Measurements from ENCODE around the gene CEACAM20.
"Not testable (repeated sequence)": the region's sequence is repeated elsewhere in the genome, so short reads cannot be mapped to it uniquely, and the experiment has no call there.

CEACAM20 gene

DNA sequence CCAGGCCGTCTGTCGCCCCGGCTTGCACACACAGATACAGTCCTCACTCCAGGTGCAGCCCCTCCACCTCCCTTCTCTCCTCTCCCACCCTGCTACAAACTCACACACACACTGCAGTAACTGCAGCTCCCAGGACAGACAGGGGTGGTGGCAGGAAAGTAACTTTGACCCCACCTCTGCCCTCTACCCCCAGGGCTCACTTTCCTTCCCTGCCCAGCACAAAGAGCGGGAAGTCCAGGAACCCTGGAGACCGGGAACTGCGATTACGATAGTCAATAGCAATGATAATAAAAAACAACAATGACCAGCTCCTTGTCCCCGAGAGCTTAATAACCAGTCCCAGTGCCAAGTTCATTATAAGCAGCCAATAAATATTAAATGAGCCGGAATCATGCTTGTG lies at the start of gene CEACAM20:
TSS of gene CEACAM20 (minus strand) at position 140 of the 400 bp plus-strand sequence. CDS start 166 bp downstream, outside the sequence.
- DNase-seq = no peak

DNA sequence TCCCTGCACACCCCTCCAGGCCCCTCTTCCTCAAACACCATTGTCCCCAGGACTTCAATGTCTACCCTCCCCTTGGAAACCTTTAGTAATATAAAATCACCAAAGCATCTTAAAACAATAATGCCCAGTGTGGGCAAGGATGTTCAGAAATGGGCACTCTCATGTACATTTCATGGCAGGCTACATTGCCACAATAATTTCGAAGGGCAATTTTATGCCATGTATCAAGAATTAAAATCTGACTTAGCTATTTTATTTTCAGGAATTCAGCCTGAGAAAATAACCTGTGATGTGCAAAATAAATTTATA lies 48.0 kb upstream of the CEACAM20 start:
- DNase-seq = no peak

DNA sequence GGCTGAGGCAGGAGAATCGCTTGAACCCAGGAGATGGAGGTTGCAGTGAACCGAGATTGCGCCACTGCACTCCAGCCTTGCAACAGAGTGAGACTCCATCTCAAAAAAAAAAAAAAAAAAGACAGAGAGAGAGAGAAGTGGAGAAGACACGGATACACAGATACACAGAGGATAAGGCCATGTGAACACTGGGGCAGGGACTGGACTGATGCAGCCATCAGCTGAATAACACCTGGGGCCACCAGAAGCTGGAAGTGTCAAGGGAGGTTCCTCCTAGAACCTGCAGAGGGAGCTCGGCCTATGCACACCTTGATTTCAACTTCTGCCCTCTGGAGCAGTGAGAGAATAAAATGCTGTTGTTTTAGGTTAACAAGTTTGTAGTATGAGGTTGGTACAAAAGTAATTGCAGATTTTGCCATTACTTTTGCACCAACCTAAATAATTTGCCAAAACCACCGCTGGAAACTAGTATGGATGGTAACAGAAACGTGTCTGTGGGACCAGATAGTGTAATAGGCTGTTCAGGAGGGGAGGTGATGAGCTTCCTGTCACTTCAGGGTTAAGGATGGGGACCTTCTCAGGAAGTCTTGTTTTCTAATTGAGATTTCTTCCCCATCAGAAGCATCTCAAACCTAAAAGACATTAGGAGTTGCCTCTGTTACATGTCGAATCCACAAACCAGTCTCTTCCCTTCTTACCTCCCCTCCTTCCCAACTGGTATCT lies 47.5 kb upstream of the CEACAM20 start:
- peak; percentile 52 for DNase-seq

DNA sequence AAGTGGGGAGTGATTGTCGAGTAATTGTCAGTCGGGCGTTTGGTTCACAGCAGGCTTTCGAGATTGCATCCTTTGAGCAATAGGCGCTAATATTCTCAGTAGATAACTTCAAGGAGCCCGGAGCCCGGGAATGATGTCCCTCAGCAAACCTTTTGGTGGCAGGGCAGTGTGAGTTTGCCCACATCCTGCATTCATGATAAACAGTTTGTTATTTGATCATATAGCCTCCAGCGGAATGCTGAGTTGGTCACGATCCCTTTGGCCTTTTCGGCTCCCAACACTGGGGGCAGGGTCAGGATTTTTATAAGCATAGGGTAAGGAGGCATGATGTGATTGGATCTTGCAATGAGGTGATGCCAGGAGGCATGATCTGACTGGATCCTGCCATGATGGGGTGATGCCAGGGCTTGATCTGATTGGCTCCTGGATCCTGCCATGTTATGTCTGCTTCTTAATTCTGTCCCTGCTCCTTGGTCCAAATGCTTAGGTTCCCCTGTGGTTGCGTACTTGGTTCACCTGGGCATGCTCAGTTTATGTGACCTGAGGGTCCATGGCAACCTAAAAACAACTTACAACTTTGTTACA lies 45.7 kb upstream of the CEACAM20 start:
- DNase-seq = peak; percentile 24

DNA sequence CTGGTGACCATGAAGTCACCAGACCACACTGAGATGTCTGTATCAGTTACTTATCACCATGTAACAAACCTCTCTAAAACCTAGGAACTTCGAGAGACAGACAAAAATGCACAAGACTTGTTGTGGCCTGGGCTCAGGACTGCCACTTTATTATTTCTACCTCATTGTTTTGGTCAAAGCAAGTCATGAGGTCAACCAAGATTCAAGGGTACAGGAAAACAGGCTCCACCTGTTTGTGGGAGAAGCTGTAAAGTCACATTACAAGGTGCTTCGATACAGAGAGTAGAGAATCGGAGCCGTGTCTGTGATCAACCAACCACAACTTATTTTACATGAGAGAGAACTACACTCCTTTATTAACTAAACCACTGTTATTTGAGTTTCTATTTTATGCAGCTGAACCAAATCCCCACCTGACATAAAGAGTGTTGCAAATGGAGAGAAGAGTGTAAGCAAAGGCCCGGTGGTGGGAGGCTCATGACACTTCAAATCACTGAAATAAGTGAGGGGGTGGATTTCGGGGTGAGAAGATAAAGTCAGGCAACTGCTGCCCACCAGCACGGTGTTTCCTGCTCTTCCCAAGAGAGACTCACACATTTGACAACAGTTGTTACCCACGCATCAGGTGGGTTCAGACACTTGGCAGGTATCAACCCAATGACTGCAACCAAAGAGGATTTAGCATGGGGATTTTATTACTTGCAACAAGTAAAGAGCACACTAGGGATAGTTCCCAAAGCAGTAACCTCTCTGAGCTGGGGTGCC lies 44.9 kb upstream of the CEACAM20 start:
- no peak for DNase-seq

DNA sequence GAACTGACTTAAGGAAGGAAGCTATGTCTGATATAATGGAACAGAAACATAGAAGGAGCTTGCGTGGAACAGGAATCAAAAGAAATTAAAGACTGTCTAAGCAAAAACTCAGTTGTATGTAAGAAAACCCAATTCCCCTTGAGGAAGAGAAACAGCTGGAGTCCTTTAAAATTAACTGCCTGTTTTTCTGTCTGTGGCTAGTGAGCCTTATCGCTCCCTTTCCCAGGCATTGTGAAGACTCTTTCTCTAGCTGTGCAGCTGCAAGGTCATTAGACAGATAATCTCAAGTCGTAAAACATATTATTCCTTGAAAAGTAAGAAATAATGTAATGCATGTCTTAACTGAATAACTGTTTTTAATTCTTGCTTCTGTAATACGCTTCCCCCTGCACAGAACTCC lies 44.2 kb upstream of the CEACAM20 start:
- no peak for DNase-seq

DNA sequence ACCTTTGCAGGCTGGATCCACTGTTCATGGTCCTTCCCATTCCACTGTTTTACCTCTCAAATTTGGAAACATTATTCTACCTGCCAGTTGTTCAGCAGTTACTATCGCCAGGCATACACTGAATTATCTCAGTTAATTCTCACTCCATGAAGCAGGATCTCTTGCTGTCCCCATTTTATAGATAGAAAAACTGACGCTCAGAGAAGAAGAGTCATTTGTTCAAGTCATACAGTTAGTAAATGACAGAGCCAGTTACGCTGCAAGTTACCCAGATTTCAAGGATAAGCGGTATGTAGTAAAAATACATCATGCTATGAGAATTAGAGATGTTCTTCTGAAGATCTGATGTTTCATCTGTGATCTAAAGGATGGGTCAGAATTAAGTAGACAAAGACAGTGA lies 43.7 kb upstream of the CEACAM20 start:
- no peak for DNase-seq

DNA sequence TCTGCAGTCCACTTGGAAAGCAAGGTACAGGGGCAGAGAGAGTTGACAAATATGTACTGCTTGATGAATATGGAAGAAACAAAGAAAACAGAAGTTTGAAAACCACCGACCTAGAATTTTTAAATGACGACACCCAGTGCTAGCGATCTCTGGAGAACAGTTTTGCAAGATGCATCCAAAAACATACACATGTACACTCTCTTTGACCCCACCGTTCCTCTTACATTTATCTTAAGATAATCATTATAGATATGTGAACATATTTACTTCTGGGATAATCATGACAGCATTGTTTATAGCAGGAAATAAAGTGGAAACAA lies 43.1 kb upstream of the CEACAM20 start:
- DNase-seq = no peak

DNA sequence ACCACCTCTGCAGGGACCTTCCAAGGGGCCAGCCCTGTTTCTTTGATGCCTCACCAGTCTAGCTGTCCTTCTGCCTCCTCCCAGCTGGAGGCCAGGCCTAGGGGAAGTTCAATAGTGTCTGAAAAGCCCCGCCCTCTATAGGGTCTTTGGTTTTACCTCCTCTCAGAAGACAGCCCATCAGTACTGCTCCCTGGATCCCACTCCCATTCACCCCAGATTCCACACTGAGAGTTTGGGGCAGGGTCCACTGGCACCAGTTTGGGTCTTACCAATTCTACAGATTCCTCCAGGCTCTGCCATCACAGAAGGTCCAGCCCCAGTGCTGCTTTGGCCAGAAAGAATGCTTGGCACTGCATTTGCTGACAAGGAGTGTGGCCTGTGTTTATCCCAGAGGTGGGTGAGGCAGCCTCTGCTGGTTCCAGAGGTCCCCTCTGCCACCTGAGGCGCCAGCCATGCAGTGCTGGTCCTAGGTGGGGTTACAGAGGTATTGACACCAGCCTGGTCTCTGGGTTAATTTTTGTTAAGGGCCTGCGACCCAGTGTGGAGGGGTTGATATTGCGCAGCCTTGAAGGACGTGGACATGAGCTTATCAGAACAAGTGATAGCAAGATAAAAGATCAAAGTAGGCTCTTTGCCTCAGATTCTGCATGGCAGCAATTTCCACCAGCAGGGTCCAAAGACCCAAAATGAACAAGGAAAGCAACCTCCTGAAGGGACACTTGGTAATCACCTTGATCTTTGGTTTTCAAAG lies 42.5 kb upstream of the CEACAM20 start:
- DNase-seq = no peak

DNA sequence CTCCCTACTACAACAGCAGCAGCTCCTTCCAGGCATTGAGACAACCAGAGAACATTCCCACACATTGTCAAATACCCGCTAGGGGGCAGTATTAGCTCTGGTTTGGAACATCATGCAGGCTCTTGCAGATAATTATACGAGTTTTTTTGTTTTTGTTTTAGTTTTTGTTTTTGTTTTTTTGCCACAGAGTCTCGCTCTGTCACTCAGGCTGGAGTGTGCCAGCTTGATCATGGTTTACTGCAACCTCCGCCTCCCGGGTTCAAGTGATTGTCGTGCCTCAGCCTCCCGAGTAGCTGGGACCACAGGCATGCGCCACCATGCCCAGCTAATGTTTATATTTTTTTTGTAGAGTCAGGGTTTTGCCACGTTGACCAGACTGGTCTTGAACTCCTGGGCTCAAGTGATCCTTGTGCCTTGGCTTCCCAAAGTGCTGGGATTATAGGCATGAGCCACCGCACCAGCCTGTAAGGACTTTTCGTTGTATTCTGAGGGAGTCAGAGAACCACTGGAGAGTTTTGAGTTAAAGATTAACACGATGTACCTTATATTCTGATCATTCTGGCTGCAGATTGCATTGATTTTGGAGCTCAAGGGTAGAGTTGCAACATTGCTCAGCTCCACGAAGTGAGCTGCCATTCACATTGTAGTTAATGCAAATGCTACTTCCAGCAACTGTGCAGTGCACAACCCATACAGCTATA lies 41.7 kb upstream of the CEACAM20 start:
- DNase-seq = peak; percentile 78

DNA sequence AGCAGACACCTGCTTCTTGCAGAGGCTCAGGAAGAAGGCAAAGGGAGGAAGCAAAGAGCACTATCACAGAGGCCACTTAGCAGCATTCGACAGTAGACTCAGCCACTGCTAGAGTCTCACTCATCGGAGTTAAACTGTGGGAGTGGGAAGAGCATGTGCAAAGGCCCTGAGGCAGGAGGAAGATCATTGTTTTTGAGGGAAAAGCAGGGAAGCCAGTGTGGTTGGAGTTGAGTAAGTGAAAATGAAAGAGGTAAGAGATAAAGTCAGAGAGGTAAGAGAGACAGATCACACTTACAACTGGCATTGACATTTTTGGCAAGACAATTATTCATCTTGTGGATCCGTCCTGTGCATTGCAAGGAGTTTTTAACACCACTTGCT lies 41.1 kb upstream of the CEACAM20 start:
- no peak for DNase-seq

DNA sequence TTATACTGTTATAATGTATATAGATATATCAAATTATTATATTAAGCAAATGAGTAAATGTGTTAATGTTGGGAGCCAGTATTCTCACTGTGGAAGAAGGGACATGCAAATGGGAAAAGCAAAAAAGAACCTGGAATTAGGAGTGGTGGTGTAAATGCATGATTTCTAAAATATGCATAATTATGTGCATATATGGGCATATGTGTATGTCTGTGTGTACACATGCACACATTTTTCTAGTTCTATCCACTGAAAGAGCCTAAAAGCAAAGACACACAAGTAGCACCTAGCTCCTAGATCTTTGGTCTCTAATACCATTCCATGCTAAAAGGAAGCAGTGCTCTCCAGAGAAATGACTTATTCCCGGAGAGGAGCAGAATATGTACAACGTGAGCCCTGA lies 38.3 kb upstream of the CEACAM20 start:
- no peak for DNase-seq

DNA sequence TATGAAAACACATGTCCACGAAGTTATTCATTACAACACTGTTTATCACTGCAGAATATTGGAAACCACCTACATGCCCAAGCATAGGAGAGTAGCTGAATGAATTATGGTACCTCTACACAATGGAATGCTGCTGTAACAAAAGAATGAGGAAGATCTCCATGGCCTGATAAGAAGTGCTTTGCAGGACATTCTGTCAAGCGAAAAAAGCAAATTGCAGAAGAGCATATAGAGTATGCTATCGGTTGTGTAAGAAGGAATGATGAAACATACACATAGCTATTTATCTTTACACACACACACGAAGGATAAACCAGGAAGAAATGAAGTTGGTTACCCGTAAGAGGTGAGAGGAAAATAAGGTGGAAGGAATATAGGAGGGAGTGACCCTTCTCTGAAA lies 37.5 kb upstream of the CEACAM20 start:
- no peak for DNase-seq

DNA sequence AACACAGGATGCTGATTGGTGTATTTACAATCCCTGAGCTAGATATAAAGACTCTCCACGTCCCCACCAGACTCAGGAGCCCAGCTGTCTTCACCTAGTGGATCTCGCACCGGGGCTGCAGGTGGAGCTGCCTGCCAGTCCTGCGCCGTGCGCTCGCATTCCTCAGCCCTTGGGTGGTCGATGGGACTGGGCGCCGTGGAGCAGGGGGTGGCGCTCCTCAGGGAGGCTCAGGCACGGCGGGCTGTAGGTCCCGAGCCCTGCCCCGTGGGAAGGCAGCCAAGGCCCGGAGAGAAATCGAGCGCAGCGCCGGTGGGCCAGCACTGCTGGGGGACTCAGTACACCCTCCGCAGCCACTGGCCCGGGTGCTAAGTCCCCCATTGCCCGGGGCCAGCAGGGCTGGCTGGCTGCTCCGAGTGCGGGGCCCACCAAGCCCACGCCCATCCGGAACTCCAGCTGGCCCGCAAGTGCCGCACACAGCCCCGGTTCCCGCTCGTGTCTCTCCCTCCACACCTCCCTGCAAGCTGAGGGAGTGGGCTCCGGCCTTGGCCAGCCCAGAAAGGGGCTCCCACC lies 33.7 kb upstream of the CEACAM20 start:
- DNase-seq = not testable (repeated sequence)

DNA sequence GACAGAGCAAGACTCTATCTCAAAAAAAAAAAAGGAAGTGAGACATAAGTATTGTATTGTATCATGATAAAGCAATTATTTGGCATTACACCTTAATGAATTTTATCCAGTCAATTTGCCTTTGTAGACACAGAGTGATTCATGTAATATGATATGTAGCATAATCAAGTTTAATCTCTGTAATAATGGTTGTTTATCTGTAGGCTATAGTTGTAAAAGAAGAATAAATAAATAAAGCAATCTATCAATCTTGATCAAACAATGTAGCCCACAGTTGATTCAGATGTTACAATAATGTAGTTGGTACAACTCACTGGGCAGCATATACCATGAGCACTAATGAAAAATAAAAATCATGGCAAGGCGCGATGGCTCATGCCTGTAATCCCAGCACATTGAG lies 28.5 kb upstream of the CEACAM20 start:
- DNase-seq = no peak

DNA sequence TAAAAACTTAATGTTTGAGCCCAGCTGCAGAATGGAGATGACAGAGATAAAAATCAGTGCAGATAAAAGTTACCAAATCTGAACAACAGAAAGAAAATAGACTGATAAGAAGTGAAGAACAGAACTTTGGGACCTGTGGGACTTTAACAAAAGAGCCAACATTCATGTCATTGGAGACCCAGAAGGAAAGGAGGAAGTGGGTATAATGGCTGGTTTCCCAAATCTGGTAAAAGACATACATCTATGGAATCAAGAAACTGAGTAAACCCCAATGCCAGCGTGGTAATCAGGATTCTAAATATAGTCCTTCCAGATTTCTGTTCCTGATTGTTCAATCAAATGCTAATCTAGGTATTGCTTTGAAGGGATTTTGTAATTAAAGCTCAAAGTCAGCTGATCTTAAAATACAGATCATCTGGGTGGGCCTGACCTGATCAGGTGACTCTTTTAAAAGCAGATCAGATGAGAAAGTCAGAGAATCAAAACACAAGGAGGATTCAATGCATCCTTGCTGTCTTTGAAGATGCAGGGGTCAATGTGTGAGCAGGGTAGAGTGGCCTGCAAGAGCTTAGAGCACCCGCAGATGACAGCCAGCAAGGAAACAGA lies 25.3 kb upstream of the CEACAM20 start:
- no peak for DNase-seq

DNA sequence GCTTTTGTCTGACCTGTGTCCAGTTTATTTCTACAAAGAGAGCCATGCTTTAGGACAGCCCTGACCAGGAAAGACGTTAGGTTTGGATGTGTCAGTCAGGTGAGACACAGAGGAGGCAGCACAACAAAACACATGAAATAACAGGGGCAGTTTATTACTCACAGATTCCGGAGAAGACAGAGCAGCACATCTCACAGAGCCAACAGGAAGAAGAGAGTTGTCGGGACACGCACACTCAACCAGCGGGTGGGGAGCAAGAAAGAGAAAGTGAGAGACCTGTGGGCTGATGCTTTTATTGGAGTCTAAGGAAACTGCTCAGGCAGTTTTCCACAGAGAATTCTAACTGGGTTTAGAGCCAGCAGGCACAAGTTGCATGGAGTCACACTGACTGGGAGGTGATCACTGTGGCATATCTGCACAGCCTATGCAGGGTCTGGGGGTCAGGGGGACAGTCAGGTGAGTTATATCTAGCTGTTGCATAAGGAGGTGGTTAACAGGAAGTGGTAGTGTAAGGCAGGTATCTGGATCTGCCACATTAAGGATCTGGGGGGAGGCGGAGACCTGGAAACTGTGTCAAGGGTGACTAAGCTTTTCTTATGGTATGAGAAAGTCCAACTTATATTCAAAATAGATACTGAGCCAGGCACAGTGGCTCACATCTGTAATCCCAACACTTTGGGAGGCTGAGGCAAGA lies 24.1 kb upstream of the CEACAM20 start:
- no peak for DNase-seq

DNA sequence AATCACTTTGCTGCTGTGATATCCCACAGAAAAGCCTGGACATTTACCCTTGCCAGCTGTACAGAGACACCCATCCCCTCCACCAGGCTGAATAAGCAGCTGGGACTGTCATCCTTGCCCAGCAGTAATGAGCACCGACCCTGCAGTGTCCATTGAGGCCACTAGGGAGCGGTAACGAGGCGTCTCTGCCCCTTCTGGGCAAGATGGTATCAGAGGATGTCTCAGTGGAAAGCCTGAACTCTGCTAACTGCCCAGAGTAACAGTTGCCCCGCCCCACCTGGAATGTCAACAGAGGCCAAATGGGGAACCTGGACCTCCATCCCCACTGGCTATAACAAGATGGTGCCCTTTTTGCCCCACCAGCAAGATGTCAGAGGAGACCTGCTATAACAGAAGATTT lies 22.8 kb upstream of the CEACAM20 start:
- DNase-seq = no peak

DNA sequence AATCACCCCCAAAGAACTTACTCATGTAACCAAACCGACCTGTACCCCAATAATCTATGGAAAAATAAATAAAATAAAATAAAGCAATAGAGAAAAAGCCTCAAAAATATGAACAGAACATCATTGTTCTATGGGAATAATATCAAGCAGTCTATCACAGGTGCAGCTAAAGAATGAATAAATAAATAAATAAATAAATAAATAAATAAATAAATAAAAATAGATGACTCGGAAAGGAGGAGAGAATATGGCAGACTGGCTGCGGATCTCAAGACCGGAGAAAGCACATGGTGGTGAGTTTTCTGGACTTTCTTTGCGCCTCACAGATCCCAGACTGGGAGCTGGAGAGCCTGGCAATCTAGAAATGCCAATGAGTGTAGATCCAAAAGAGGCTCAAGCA lies 22.4 kb upstream of the CEACAM20 start:
- DNase-seq = no peak

DNA sequence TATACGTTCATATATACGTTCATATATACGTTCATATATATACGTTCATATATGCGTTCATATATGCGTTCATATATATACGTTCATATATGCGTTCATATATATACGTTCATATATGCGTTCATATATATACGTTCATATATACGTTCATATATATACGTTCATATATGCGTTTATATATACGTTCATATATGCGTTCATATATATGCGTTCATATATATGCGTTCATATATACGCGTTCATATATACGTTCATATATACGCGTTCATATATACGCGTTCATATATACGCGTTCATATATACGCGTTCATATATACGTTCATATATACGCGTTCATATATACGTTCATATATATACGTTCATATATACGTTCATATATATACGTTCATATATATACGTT lies 21.5 kb upstream of the CEACAM20 start:
- DNase-seq = not testable (repeated sequence)

DNA sequence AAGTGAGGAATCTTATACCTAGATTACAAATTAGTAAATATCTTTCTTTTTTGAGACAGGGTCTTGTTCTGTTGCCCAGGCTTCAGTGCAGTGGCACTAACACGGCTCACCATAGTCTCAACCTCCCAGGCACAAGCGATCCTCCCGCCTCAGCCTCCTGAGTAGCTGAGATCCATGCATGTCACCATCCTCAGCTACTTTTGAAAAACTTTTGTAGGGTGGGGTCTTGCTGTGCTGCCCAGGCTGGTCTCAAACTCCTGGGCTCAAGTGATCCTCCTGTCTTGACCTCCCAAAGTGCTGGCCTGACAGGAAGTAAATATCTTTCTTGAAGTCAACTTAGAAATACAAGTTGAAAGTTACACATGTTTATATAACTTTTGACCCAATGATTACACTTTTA lies 20.0 kb upstream of the CEACAM20 start:
- no peak for DNase-seq

DNA sequence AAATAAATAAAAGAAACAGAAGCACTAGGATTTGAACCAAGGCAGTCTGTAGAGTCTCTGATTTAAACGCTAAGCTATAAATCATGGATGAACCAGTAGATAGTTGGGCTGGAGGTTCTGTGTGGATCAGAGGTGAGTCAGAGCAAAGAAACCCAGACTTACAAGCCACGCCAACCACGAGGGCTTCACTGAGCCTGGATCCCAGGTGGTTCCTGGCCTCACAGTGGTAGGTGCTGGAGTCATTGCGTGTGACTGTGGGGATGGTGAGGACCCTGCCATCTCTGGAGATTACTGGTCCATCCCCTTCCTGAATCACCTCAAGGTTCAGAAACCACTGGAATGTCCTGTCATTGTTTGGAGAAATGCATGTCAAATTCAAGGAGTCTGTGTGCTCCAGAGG lies 19.3 kb upstream of the CEACAM20 start:
- DNase-seq = peak; percentile 82
